GM19467 (cell line): ENCODE measurements around the gene SLN.

ENCODE experiments used
- ATAC-seq: cut with Tn5 transposase; IDR thresholded peaks from one replicate; pipeline ENCODE4 v1.9.1; 2021; ENCODE audit warnings: mild to moderate bottlenecking, moderate library complexity; ENCODE audit not compliant: unreplicated experiment

SLN gene

GRCh38 chr11:107719557-107720302 is 7.9 kb upstream of the SLN start:
- ATAC-seq: no peak

GRCh38 chr11:107719073-107719472 is 7.2 kb upstream of the SLN start:
- no peak for ATAC-seq

GRCh38 chr11:107716884-107717532 is 5.2 kb upstream of the SLN start:
- ATAC-seq: no peak

GRCh38 chr11:107713009-107713408 is 1.2 kb upstream of the SLN start:
- ATAC-seq: no peak

- no peak for ATAC-seq
Observed at GRCh38 chr11:107710301-107710700, 1.6 kb downstream of the SLN start.

- ATAC-seq: no peak
Observed at GRCh38 chr11:107708792-107709191, 3.1 kb downstream of the SLN start.

GRCh38 chr11:107707807-107708206 is 4.0 kb downstream of the SLN start:
- no peak for ATAC-seq

- no peak for ATAC-seq
Observed at GRCh38 chr11:107707215-107707671, 4.6 kb downstream of the SLN start.

GRCh38 chr11:107706531-107706930 is 5.3 kb downstream of the SLN start:
- ATAC-seq: no peak

- no peak for ATAC-seq
Observed at GRCh38 chr11:107705027-107705426, 6.8 kb downstream of the SLN start.

GRCh38 chr11:107704451-107704850 is 7.4 kb downstream of the SLN start:
- ATAC-seq: no peak

GRCh38 chr11:107702723-107703122 is 9.1 kb downstream of the SLN start:
- no peak for ATAC-seq

- ATAC-seq: no peak
Observed at GRCh38 chr11:107702109-107702660, 9.7 kb downstream of the SLN start.

GRCh38 chr11:107699371-107700285 is 12.2 kb downstream of the SLN start:
- no peak for ATAC-seq

- ATAC-seq: no peak
Observed at GRCh38 chr11:107697291-107697690, 14.6 kb downstream of the SLN start.

- ATAC-seq: no peak
Observed at GRCh38 chr11:107696140-107696539, 15.7 kb downstream of the SLN start.

- no peak for ATAC-seq
Observed at GRCh38 chr11:107695446-107695845, 16.4 kb downstream of the SLN start.

GRCh38 chr11:107691000-107691750 is 20.7 kb downstream of the SLN start:
- ATAC-seq: no peak

GRCh38 chr11:107689317-107690202 is 22.3 kb downstream of the SLN start:
- ATAC-seq: no peak
